HL-60 (cell line): ENCODE measurements around the gene SLC9A6.

Source experiments
- DNase-seq, 2 experiments: peaks; one replicate each; pipeline ENCODE4 v3.0.0-alpha.2; 2010 to 2020; ENCODE audit warnings: low read depth in 1 of 2, low spot score in 1 of 2
- H3K27ac ChIP-seq: fragments of 250-450 bp; sonication (Bioruptor Pico); replicated peaks from 2 replicates; pipeline ENCODE4 v1.5.1; 2020; ENCODE audit warnings: mild to moderate bottlenecking, moderate library complexity
- H3K27me3 ChIP-seq: fragments of 250-450 bp; sonication (Bioruptor Pico); 2 replicates; pipeline ENCODE4 v1.5.1; 2021; ENCODE audit warnings: mild to moderate bottlenecking, moderate library complexity; ENCODE audit not compliant: insufficient read depth, poor library complexity, severe bottlenecking
- H3K4me3 ChIP-seq: replicated peaks from 2 replicates; pipeline ENCODE4 v1.5.1; 2011; ENCODE audit warnings: mild to moderate bottlenecking, control low read depth, low read length; ENCODE audit not compliant: insufficient read depth
- CTCF ChIP-seq: IDR thresholded peaks from one replicate; pipeline ENCODE4 v1.5.1; 2011; ENCODE audit warnings: low read length, control low read depth, inconsistent platforms; ENCODE audit not compliant: insufficient read depth
- GABPA ChIP-seq: IDR thresholded peaks from 2 replicates; pipeline ENCODE4 v1.6.1; 2012; ENCODE audit warnings: low read depth
- POLR2AphosphoS5 ChIP-seq: IDR thresholded peaks from 2 replicates; pipeline ENCODE4 v1.6.1; 2012; ENCODE audit warnings: low read depth
- REST ChIP-seq: IDR thresholded peaks from 2 replicates; pipeline ENCODE4 v1.6.1; 2012; ENCODE audit warnings: low read depth; ENCODE audit not compliant: insufficient replicate concordance
- SPI1 ChIP-seq: IDR thresholded peaks from 2 replicates; pipeline ENCODE4 v1.6.1; 2012; ENCODE audit warnings: low read depth, mild to moderate bottlenecking, borderline replicate concordance

The SLC9A6 gene

GRCh38 chrX:135975421-135975820 is 9.8 kb upstream of the SLC9A6 start:
- no peaks in the 10 kb centered on the region for H3K27me3 ChIP-seq

GRCh38 chrX:135977611-135978010 is 7.6 kb upstream of the SLC9A6 start:
- Histone ChIP-seq H3K27ac (no peak overlapping the region), H3K4me3 (no peak overlapping the region), H3K27me3 (no peaks in the 10 kb centered on the region)
- no peak for TF ChIP-seq GABPA
- no peak for TF ChIP-seq CTCF
- no peak for TF ChIP-seq SPI1
- TF ChIP-seq REST: no peak
- TF ChIP-seq POLR2AphosphoS5: no peak
- no peak for DNase-seq

More at GRCh38 chrX:135975421-135975820, 9.8 kb upstream of the SLC9A6 start:
- Histone ChIP-seq H3K27ac (no peak overlapping the region), H3K4me3 (no peak overlapping the region)
- DNase-seq: no peak
- no peak for TF ChIP-seq POLR2AphosphoS5
- no peak for TF ChIP-seq REST
- no peak for TF ChIP-seq CTCF
- no peak for TF ChIP-seq GABPA
- no peak for TF ChIP-seq SPI1

- Histone ChIP-seq H3K27ac (no peak overlapping the region), H3K27me3 (no peaks in the 10 kb centered on the region), H3K4me3 (no peak overlapping the region)
- TF ChIP-seq REST: no peak
- TF ChIP-seq CTCF: no peak
- no peak for TF ChIP-seq GABPA
- TF ChIP-seq SPI1: no peak
- no peak for TF ChIP-seq POLR2AphosphoS5
- DNase-seq: no peak
These were observed 4.2 kb upstream of the SLC9A6 start for GRCh38 chrX:135981010-135981409.
